ENCODE data around the gene ARFGAP1.

The ARFGAP1 gene

DNA sequence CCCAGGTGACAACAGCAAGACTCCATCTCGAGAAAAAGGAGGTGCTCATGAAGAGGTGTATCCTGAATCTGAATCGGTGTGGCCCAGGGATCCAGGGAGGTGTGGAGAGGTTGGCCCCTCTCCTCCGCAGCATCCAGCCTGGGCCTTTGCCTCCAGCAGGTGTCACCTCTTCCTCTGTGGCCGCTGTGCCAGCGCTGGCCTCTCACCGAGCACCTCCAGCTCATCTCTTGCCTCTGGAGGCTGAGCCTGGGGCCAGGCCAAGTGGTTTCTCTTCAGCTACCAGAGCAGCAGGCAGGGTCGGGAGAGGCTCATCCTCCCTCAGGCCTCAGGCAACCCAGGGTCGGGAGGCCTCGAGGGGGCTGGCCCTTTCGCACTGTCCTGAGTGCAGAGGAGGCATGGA lies 19.2 kb downstream of the ARFGAP1 start (continued):
- TF ChIP-seq, protein P1, sequence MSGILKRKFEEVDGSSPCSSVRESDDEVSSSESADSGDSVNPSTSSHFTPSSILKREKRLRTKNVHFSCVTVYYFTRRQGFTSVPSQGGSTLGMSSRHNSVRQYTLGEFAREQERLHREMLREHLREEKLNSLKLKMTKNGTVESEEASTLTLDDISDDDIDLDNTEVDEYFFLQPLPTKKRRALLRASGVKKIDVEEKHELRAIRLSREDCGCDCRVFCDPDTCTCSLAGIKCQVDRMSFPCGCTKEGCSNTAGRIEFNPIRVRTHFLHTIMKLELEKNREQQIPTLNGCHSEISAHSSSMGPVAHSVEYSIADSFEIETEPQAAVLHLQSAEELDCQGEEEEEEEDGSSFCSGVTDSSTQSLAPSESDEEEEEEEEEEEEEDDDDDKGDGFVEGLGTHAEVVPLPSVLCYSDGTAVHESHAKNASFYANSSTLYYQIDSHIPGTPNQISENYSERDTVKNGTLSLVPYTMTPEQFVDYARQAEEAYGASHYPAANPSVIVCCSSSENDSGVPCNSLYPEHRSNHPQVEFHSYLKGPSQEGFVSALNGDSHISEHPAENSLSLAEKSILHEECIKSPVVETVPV (CRISPR knock-in tag; IDR thresholded peaks at IDR 0.05): no peak
- TF ChIP-seq CSDC2 (CRISPR knock-in tag; IDR thresholded peaks at IDR 0.05): no peak

- TF ChIP-seq BACH2 (CRISPR knock-in tag; IDR thresholded peaks at IDR 0.05; ENCODE audit: borderline replicate concordance) (no peak), ARNTL (CRISPR knock-in tag; IDR thresholded peaks at IDR 0.05; ENCODE audit: borderline replicate concordance, low read depth) (no peak), ZNF8 (CRISPR knock-in tag; IDR thresholded peaks at IDR 0.05) (no peak), OSR1 (CRISPR knock-in tag; IDR thresholded peaks at IDR 0.05) (no peak), CSDC2 (CRISPR knock-in tag; IDR thresholded peaks at IDR 0.05) (no peak), ESRRG (CRISPR knock-in tag; IDR thresholded peaks at IDR 0.05) (no peak), ZFP30 (CRISPR knock-in tag; IDR thresholded peaks at IDR 0.05) (no peak), PPARA (CRISPR knock-in tag; IDR thresholded peaks at IDR 0.05; ENCODE audit: borderline replicate concordance) (no peak), ZC3H10 (CRISPR knock-in tag; IDR thresholded peaks at IDR 0.05) (no peak), TOX (CRISPR knock-in tag; IDR thresholded peaks at IDR 0.05; ENCODE audit: borderline replicate concordance) (no peak), PATZ1 (CRISPR knock-in tag; IDR thresholded peaks at IDR 0.05; ENCODE audit: borderline replicate concordance) (no peak), CREB5 (CRISPR knock-in tag; IDR thresholded peaks at IDR 0.05; ENCODE audit: low read depth) (no peak), TCF4 (CRISPR knock-in tag; IDR thresholded peaks at IDR 0.05; ENCODE audit: borderline replicate concordance) (no peak), RARB (CRISPR knock-in tag; IDR thresholded peaks at IDR 0.05) (no peak)
- TF ChIP-seq, protein P1 (CRISPR knock-in tag; IDR thresholded peaks at IDR 0.05): no peak
- TF ChIP-seq, protein P2, sequence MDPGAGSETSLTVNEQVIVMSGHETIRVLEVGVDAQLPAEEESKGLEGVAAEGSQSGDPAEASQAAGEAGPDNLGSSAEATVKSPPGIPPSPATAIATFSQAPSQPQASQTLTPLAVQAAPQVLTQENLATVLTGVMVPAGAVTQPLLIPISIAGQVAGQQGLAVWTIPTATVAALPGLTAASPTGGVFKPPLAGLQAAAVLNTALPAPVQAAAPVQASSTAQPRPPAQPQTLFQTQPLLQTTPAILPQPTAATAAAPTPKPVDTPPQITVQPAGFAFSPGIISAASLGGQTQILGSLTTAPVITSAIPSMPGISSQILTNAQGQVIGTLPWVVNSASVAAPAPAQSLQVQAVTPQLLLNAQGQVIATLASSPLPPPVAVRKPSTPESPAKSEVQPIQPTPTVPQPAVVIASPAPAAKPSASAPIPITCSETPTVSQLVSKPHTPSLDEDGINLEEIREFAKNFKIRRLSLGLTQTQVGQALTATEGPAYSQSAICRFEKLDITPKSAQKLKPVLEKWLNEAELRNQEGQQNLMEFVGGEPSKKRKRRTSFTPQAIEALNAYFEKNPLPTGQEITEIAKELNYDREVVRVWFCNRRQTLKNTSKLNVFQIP (CRISPR knock-in tag; IDR thresholded peaks at IDR 0.05; ENCODE audit: borderline replicate concordance, low read depth): no peak
- no peak for ATAC-seq
Measured at GRCh38 chr20:63292292-63292701, 19.7 kb downstream of the ARFGAP1 start.

DNA sequence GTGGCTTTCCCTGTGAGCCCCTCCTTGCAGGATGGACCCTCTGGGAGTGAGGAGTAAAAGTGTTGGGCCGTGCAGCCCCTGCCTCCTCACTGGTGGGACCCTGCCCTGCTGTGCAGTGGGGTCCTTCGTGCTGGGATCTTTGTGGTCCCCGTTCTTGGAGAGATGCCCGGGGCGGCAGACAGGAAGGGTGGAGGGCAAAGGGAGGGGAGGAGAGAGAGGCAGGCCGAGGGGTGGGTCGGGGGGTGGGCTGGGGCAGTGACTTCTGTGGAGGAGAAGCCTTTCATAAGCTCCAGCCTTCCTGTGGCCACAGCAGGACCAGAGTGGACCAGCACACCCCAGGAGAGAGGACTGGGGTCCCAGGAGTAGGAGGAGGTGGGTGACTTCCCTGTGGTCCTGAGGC lies 20.3 kb downstream of the ARFGAP1 start, which contains the start of gene COL20A1:
COL20A1 (plus strand) TSS at position 283 of the 400 bp plus-strand sequence. CDS start 1,922 bp downstream, outside the sequence.
- TF ChIP-seq ZFP3 (CRISPR knock-in tag; IDR thresholded peaks at IDR 0.05) (no peak), OSR1 (CRISPR knock-in tag; IDR thresholded peaks at IDR 0.05) (no peak), ESRRG (CRISPR knock-in tag; IDR thresholded peaks at IDR 0.05) (no peak), GLIS3 (CRISPR knock-in tag; IDR thresholded peaks at IDR 0.05) (no peak), TCF4 (CRISPR knock-in tag; IDR thresholded peaks at IDR 0.05; ENCODE audit: borderline replicate concordance) (no peak), PATZ1 (CRISPR knock-in tag; IDR thresholded peaks at IDR 0.05; ENCODE audit: borderline replicate concordance) (no peak), TOX (CRISPR knock-in tag; IDR thresholded peaks at IDR 0.05; ENCODE audit: borderline replicate concordance) (no peak), PPARA (CRISPR knock-in tag; IDR thresholded peaks at IDR 0.05; ENCODE audit: borderline replicate concordance) (no peak)
- TF ChIP-seq, protein P3, sequence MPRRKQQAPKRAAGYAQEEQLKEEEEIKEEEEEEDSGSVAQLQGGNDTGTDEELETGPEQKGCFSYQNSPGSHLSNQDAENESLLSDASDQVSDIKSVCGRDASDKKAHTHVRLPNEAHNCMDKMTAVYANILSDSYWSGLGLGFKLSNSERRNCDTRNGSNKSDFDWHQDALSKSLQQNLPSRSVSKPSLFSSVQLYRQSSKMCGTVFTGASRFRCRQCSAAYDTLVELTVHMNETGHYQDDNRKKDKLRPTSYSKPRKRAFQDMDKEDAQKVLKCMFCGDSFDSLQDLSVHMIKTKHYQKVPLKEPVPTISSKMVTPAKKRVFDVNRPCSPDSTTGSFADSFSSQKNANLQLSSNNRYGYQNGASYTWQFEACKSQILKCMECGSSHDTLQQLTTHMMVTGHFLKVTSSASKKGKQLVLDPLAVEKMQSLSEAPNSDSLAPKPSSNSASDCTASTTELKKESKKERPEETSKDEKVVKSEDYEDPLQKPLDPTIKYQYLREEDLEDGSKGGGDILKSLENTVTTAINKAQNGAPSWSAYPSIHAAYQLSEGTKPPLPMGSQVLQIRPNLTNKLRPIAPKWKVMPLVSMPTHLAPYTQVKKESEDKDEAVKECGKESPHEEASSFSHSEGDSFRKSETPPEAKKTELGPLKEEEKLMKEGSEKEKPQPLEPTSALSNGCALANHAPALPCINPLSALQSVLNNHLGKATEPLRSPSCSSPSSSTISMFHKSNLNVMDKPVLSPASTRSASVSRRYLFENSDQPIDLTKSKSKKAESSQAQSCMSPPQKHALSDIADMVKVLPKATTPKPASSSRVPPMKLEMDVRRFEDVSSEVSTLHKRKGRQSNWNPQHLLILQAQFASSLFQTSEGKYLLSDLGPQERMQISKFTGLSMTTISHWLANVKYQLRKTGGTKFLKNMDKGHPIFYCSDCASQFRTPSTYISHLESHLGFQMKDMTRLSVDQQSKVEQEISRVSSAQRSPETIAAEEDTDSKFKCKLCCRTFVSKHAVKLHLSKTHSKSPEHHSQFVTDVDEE (CRISPR knock-in tag; IDR thresholded peaks at IDR 0.05): no peak
- no peak for ATAC-seq
